SU-DHL-6 (cell line): Measurements from ENCODE around the gene ABCB1.

Experiments
- H2AFZ ChIP-seq: fragments of 200-600 bp; sonication (generic); 2 replicates; pipeline ENCODE4 v1.6.1; 2014; ENCODE audit warnings: low read depth, mild to moderate bottlenecking, moderate library complexity, mixed read lengths, antibody characterized with exemption, low read length; ENCODE audit not compliant: severe bottlenecking
- H3F3A ChIP-seq: fragments of 200-600 bp; shearing (Covaris generic); 2 replicates; pipeline ENCODE4 v1.6.0; 2016; ENCODE audit warnings: antibody characterized with exemption, mild to moderate bottlenecking; ENCODE audit not compliant: insufficient read depth
- H3K27ac ChIP-seq: fragments of 200-600 bp; sonication (generic); 2 replicates; pipeline ENCODE4 v1.5.1; 2016; ENCODE audit warnings: low read depth, mild to moderate bottlenecking, low read length, moderate library complexity, mixed read lengths
- H3K27me3 ChIP-seq: fragments of 200-600 bp; sonication (generic), shearing (Covaris generic); 2 replicates; pipeline ENCODE4 v1.6.0; 2014; ENCODE audit warnings: mild to moderate bottlenecking, low read length
- H3K36me3 ChIP-seq: fragments of 200-600 bp; sonication (generic); 2 replicates; pipeline ENCODE4 v1.6.1; 2014; ENCODE audit warnings: mild to moderate bottlenecking, low read length, mixed read lengths
- H3K4me2 ChIP-seq: fragments of 300-600, 200-600 bp; shearing (Covaris generic), sonication (generic); 2 replicates; pipeline ENCODE4 v1.6.0; 2014; ENCODE audit warnings: low read length, low read depth, mild to moderate bottlenecking; ENCODE audit not compliant: poor library complexity, severe bottlenecking
- H3K4me3 ChIP-seq: fragments of 200-600 bp; sonication (generic); 2 replicates; pipeline ENCODE4 v1.5.1; 2014; ENCODE audit warnings: antibody characterized with exemption, low read length, mild to moderate bottlenecking, mixed read lengths; ENCODE audit not compliant: insufficient read depth, poor library complexity, severe bottlenecking
- H3K79me2 ChIP-seq: fragments of 200-600 bp; sonication (generic); 2 replicates; pipeline ENCODE4 v1.6.1; 2014; ENCODE audit warnings: mild to moderate bottlenecking, low read length, moderate library complexity; ENCODE audit not compliant: insufficient read depth
- H3K9ac ChIP-seq: fragments of 200-600 bp; sonication (generic); 2 replicates; pipeline ENCODE4 v1.7.0; 2014; ENCODE audit warnings: mild to moderate bottlenecking, low read length
- H3K9me2 ChIP-seq: fragments of 200-600 bp; sonication (generic); replicated peaks from 2 replicates; pipeline ENCODE4 v1.6.1; 2014; ENCODE audit warnings: low read length; ENCODE audit not compliant: insufficient read depth
- H3K9me3 ChIP-seq: fragments of 200-600 bp; sonication (generic); 2 replicates; pipeline ENCODE4 v1.6.1; 2014; ENCODE audit warnings: low read length, mixed read lengths; ENCODE audit not compliant: insufficient read depth
- H4K20me1 ChIP-seq: fragments of 200-600 bp; sonication (generic); 2 replicates; pipeline ENCODE4 v1.6.1; 2014; ENCODE audit warnings: low read depth, mild to moderate bottlenecking, antibody characterized with exemption, low read length, moderate library complexity, mixed read lengths
- EZH2phosphoT487 ChIP-seq: fragments of 200-600 bp; sonication (generic), shearing (Covaris generic); conservative IDR thresholded peaks from 2 replicates; pipeline ENCODE4 v1.6.1; 2018; ENCODE audit warnings: mild to moderate bottlenecking, antibody characterized with exemption, low read length, moderate library complexity, mixed read lengths
- TF ChIP-seq, protein P1 (sequence below): fragments of 200-600 bp; sonication (generic); IDR thresholded peaks from one replicate; pipeline ENCODE4 v1.5.1; 2017; ENCODE audit warnings: antibody characterized with exemption, mild to moderate bottlenecking, low read length, moderate library complexity; ENCODE audit not compliant: insufficient read depth, poor library complexity, severe bottlenecking

The ABCB1 gene

DNA sequence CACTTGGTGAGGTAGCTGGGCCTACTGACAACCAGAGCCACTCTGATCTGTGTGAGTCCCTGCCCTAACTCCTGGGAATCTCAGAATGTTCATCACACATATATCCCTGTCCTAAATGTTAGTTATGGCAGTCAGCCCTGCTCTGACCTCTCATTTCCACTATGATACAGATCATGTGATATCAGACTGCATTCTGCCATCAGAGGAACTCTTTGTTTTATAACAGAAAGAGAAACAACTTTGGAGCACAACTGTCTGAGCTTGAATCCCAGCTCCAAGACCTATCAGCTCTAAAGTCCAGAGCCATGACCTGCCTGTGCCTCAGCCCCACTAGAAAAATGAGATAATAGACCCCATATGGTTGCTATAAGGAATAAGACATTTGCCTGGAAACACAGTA is 70.6 kb downstream of the ABCB1 start:
- no peaks in the 10 kb centered on the region for H4K20me1 ChIP-seq
- no peaks in the 10 kb centered on the region for H3K9me2 ChIP-seq
- H3K4me2 ChIP-seq: no peak overlapping the region
- H2AFZ ChIP-seq: no peak overlapping the region
- no peaks in the 10 kb centered on the region for H3K27me3 ChIP-seq
- TF ChIP-seq, protein P1, sequence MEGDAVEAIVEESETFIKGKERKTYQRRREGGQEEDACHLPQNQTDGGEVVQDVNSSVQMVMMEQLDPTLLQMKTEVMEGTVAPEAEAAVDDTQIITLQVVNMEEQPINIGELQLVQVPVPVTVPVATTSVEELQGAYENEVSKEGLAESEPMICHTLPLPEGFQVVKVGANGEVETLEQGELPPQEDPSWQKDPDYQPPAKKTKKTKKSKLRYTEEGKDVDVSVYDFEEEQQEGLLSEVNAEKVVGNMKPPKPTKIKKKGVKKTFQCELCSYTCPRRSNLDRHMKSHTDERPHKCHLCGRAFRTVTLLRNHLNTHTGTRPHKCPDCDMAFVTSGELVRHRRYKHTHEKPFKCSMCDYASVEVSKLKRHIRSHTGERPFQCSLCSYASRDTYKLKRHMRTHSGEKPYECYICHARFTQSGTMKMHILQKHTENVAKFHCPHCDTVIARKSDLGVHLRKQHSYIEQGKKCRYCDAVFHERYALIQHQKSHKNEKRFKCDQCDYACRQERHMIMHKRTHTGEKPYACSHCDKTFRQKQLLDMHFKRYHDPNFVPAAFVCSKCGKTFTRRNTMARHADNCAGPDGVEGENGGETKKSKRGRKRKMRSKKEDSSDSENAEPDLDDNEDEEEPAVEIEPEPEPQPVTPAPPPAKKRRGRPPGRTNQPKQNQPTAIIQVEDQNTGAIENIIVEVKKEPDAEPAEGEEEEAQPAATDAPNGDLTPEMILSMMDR: no peak
- TF ChIP-seq EZH2phosphoT487: no peak
- H3K36me3 ChIP-seq: no peaks in the 10 kb centered on the region
- H3K9ac ChIP-seq: no peak overlapping the region
- H3K79me2 ChIP-seq: no peaks in the 10 kb centered on the region
- H3K4me3 ChIP-seq: no peak overlapping the region
- no peaks in the 10 kb centered on the region for H3F3A ChIP-seq
- no peak overlapping the region for H3K27ac ChIP-seq
- H3K9me3 ChIP-seq: no peaks in the 10 kb centered on the region

DNA sequence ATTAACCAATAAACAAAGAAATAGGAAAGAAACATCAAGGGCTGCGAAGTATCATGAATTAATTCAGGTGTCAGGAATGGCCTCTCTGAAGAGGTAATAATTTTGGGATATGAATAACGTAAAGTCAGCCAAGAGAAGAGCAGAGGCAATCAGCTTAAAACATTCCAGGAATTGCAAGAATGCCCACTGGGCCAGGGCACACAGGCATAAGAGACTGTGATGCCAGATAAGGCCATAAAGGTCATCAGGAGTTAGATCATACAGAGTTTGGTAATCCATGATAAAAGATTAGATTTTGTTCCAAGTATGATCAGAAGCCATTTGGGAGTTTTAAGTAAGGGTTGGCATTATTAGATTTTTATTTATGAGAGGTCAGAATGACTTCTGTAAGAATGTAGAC is 72.0 kb downstream of the ABCB1 start:
- Histone ChIP-seq H3K79me2 (no peaks in the 10 kb centered on the region), H2AFZ (no peak overlapping the region), H3F3A (no peaks in the 10 kb centered on the region), H4K20me1 (no peaks in the 10 kb centered on the region), H3K9me2 (no peaks in the 10 kb centered on the region), H3K9me3 (no peaks in the 10 kb centered on the region), H3K27me3 (no peaks in the 10 kb centered on the region), H3K4me3 (no peak overlapping the region), H3K36me3 (no peaks in the 10 kb centered on the region), H3K9ac (no peak overlapping the region), H3K4me2 (no peak overlapping the region), H3K27ac (no peak overlapping the region)
- no peak for TF ChIP-seq EZH2phosphoT487
- TF ChIP-seq, protein P1: no peak

DNA sequence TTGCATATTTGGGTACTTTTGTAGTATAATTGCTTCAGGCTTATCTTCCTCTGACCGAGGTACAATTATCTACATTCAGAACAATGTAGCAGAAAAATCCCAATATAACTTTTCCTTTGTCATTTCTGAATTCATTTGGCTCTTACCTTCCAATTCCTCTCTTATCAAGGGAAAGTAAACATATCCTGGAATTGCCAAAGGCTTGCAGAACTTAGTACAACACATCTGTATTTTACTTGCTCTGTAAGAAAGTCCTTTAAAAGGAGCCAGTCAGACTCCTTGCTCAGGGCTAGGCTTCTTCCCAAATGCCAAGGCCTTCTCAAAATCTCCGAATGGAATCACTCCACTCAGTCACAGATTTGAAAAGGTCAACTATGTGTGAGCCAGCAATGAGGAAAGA is 81.9 kb downstream of the ABCB1 start:
- H3K4me2 ChIP-seq: no peak overlapping the region
- no peaks in the 10 kb centered on the region for H3K9me2 ChIP-seq
- no peak overlapping the region for H3K27ac ChIP-seq
- H3K4me3 ChIP-seq: no peak overlapping the region
- H3K36me3 ChIP-seq: no peaks in the 10 kb centered on the region
- no peaks in the 10 kb centered on the region for H3K79me2 ChIP-seq
- no peaks in the 10 kb centered on the region for H3K9me3 ChIP-seq
- H3K27me3 ChIP-seq: no peaks in the 10 kb centered on the region
- H3F3A ChIP-seq: no peaks in the 10 kb centered on the region
- no peak overlapping the region for H2AFZ ChIP-seq
- H3K9ac ChIP-seq: no peak overlapping the region
- TF ChIP-seq, protein P1: no peak
- TF ChIP-seq EZH2phosphoT487: no peak
- H4K20me1 ChIP-seq: no peaks in the 10 kb centered on the region

DNA sequence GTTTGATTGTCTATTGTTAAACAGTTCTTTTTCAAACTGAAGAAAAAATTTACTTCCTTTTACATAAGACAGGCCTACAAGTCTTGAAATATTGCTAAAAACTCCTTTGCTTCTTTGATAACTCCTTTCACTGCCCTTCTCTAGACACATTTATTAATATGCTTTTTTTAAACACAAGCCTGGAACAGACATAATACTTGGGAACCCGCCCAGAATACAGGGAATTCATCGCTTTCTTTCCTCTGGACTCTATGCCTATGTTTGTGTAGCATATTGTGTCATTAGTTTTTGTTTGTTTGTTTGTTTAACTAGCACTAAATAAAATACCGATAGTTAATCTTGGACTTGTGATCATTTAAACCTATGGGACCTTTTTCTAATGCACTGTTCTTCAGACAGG is 82.8 kb downstream of the ABCB1 start:
- Histone ChIP-seq H3K4me3 (no peak overlapping the region), H3K27me3 (no peaks in the 10 kb centered on the region), H2AFZ (no peak overlapping the region), H3F3A (no peaks in the 10 kb centered on the region), H3K4me2 (no peak overlapping the region), H4K20me1 (no peaks in the 10 kb centered on the region), H3K36me3 (no peaks in the 10 kb centered on the region), H3K9ac (no peak overlapping the region), H3K9me3 (no peaks in the 10 kb centered on the region), H3K27ac (no peak overlapping the region), H3K9me2 (no peaks in the 10 kb centered on the region), H3K79me2 (no peaks in the 10 kb centered on the region)
- TF ChIP-seq, protein P1: no peak
- no peak for TF ChIP-seq EZH2phosphoT487
